Small intestine (tissue), 7 donors: Measurements from ENCODE around the gene RGS6. TPM values are rescaled to one million over a fixed set of nuclear protein-coding genes. Genes with fewer than 3 reads are reported as not detected.

Source experiments
- DNase-seq, 2 donors: peaks; one replicate each; pipeline versions ENCODE4 v3.0.0 to v3.0.0-alpha.2; 2013
- FAIRE-seq: peaks from 2 replicates; lab custom pipeline; 2012; peaks lifted over from hg19 to GRCh38; lab: Jason Lieb, UNC
- H3K27ac ChIP-seq, 3 donors: one replicate each; pipeline ENCODE4 v1.5.1; 2013; ENCODE audit warnings: low read length in 2 of 3, mild to moderate bottlenecking in 2 of 3, control low read depth in 1 of 3, inconsistent platforms in 1 of 3, low read depth in 1 of 3, moderate library complexity in 1 of 3
- H3K27me3 ChIP-seq, 3 donors: one replicate each; pipeline ENCODE4 v1.6.1; 2013; ENCODE audit warnings: low read length in 3 of 3, inconsistent platforms in 1 of 3; ENCODE audit not compliant: control insufficient read depth in 3 of 3, insufficient read depth in 3 of 3
- H3K36me3 ChIP-seq, 3 donors: one replicate each; pipeline ENCODE4 v1.6.1; 2013; ENCODE audit warnings: low read length in 3 of 3, inconsistent platforms in 1 of 3, low read depth in 1 of 3, mild to moderate bottlenecking in 1 of 3, moderate library complexity in 1 of 3; ENCODE audit not compliant: control insufficient read depth in 3 of 3, insufficient read depth in 2 of 3
- H3K4me1 ChIP-seq, 3 donors: one replicate each; pipeline ENCODE4 v1.6.1; 2013; ENCODE audit warnings: low read length in 2 of 3, inconsistent platforms in 1 of 3, low read depth in 1 of 3, mild to moderate bottlenecking in 1 of 3, moderate library complexity in 1 of 3; ENCODE audit not compliant: control insufficient read depth in 3 of 3, insufficient read depth in 2 of 3
- H3K4me3 ChIP-seq, 3 donors: one replicate each; pipeline ENCODE4 v1.5.1; 2013; ENCODE audit warnings: low read length in 3 of 3, control low read depth in 1 of 3, inconsistent platforms in 1 of 3, low read depth in 1 of 3, mild to moderate bottlenecking in 1 of 3, moderate library complexity in 1 of 3
- H3K9me3 ChIP-seq, 2 donors: one replicate each; pipeline ENCODE4 v1.6.1; 2013; ENCODE audit warnings: low read depth in 1 of 2, low read length in 1 of 2; ENCODE audit not compliant: control insufficient read depth in 2 of 2, insufficient read depth in 1 of 2
- WGBS, 3 donors: extraction: QIAGEN DNeasy Blood & Tissue Kit; methylation state at CpG; one replicate each; pipeline ENCODE4 v1.1.7; 2013; 5-methylcytosine and 5-hydroxymethylcytosine counted together
- polyA plus RNA-seq, 4 donors: library from polyadenylated mRNA; stranded (reverse) in 3 of 4; unstranded in 1 of 4; fragments of 200-250 nt in 3 of 4; fragments of 120-200 nt in 1 of 4; gene quantifications; one replicate each; pipeline versions ENCODE4 v1.2.1 to v1.2.3, GENCODE V29; 2013
- donor health status: healthy with polysubstance abuse.
- donor health status: control.
- donor health status: control.
- donor health status: Bipolar disorder and iron deficiency.
- donor health status: healthy.

Gene RGS6
- polyA plus RNA-seq, 4 donors = 0.54 to 2.1 (median 0.58) TPM; not detected in 1

GRCh38 chr14:72595152-72595862, 663.1 kb downstream of the RGS6 start:
- no peaks in the 10 kb centered on the region for H3K9me3 ChIP-seq
- H3K4me3 ChIP-seq = no peak overlapping the region
- WGBS, 3 donors = 78 to 88% (median 82%) methylated on average over 8 of the region's 8 CpGs
- no peak overlapping the region for H3K27ac ChIP-seq
- DNase-seq = no peak
- peaks cover 0 to 3% (median 0%) of the 10 kb centered on the region in 3 donors for H3K27me3 ChIP-seq
- H3K36me3 ChIP-seq = no peaks in the 10 kb centered on the region
- no peaks in the 10 kb centered on the region for H3K4me1 ChIP-seq
- FAIRE-seq = no peak

DNA sequence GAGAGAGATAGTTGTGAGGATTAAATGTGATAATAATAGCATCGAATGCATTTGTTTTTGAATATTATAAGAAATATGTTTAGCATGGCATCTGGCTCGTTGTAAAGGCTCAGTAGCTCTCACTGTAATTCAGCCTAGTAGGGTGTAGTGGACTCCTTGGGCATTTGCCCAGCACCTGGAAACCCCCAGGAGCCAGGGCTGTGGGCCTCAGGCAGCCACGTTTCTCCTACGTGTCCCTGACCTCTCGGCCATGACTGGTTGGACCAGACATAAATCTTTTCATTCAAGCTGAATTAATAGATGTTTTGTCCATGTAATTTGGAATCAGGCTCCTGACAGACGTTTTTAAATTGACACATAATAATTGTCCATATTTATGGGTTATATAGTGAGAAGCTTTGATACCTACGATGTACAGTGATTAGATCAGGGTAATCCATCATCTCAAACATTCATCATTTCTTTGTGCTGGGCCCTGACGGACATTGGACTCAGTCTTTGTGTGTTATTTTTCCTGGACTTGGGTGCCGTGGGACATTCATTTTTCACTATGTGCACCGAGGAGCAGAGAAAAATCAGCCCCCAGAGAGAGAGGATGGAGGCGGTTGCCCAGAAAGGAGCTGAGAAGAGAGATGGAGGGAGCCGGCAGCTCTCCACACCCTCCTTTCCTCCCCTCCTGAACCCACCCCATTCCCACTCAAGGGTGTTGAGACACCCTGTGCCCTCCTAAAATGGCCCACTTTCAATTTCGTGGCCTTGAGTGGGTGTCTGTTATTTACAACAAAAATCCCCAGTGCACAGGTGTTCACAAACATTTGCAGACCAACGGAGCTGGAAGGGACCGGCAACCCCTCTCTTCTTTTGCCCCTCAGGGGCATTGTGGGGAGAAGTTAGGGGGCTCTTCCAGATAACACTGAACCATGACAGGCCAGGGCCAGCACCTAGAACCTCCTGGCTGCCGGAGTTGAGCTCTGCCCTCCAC, 665.3 kb downstream of the RGS6 start:
- 54 to 73% (median 65%) methylated on average over 16 of the region's 16 CpGs for WGBS, 3 donors
- H3K4me3 ChIP-seq = no peak overlapping the region
- no peak overlapping the region for H3K27ac ChIP-seq
- no peaks in the 10 kb centered on the region for H3K36me3 ChIP-seq
- H3K4me1 ChIP-seq = no peaks in the 10 kb centered on the region
- peaks cover 0 to 6% (median 4%) of the 10 kb centered on the region in 3 donors for H3K27me3 ChIP-seq
- no peak for DNase-seq
- FAIRE-seq = no peak
- no peaks in the 10 kb centered on the region for H3K9me3 ChIP-seq

GRCh38 chr14:72598306-72598705, 666.1 kb downstream of the RGS6 start:
- no peak for FAIRE-seq
- peaks cover 0 to 8% (median 4%) of the 10 kb centered on the region in 3 donors for H3K27me3 ChIP-seq
- no peaks in the 10 kb centered on the region for H3K36me3 ChIP-seq
- no peaks in the 10 kb centered on the region for H3K4me1 ChIP-seq
- DNase-seq = no peak
- H3K9me3 ChIP-seq = no peaks in the 10 kb centered on the region
- no peak overlapping the region for H3K4me3 ChIP-seq
- no peak overlapping the region for H3K27ac ChIP-seq
- WGBS, 3 donors = 84 to 90% (median 89%) methylated on average over 5 of the region's 5 CpGs

DNA sequence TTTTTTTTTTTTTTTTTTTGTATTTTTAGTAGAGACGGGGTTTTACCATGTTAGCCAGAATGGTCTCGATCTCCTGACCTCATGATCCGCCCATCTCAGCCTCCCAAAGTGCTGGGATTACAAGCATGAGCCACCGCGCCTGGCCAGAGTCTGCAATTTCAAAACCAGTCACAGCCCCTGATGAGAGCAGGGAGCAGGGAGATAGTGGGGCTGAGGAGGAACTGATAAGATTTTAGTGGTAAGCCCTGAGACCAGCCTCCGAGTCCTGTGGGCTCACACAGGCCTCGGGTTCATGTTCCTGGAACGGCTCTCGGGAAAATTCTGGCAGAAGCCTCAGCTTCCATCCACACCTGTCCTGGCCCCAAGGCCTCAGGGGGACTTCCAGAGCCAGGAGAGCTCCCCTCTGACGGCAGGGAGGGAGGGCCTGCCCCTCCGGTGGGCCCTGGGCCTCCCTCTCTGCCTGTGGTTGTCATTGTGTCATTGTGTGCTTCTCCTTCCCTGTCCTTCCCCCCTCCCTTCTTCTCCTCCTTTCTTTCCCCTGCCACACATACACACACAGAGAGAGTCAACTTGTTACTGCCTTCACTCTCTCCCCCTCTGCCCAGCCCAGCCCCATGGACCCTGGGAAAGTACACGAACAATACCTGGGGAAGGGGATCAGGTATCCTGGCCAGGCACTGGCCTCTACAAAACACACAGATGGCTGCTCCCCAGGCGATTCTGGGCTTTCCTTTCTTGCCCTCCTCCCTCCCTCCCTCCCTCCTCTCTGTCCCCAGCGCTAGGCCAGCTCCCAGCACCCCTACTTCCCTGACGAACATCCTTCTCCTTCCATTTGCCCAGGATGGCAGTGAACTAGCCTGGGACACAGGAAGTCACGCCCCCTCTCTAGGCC, 667.6 kb downstream of the RGS6 start:
- DNase-seq = no peak
- Histone ChIP-seq H3K4me3 (no peak overlapping the region), H3K27ac (no peak overlapping the region), H3K4me1 (no peaks in the 10 kb centered on the region), H3K36me3 (no peaks in the 10 kb centered on the region), H3K27me3 (peaks cover 0 to 9% (median 4%) of the 10 kb centered on the region in 3 donors), H3K9me3 (no peaks in the 10 kb centered on the region)
- 56 to 76% (median 61%) methylated on average over 15 to 16 of the region's 16 CpGs for WGBS, 3 donors
- FAIRE-seq = no peak

GRCh38 chr14:72600551-72601330, 668.5 kb downstream of the RGS6 start:
- Histone ChIP-seq H3K4me3 (no peak overlapping the region), H3K4me1 (no peaks in the 10 kb centered on the region), H3K36me3 (no peaks in the 10 kb centered on the region), H3K27me3 (peaks cover 0 to 9% (median 4%) of the 10 kb centered on the region in 3 donors), H3K9me3 (no peaks in the 10 kb centered on the region), H3K27ac (no peak overlapping the region)
- 63 to 74% (median 69%) methylated on average over 6 to 9 of the region's 9 CpGs for WGBS, 3 donors
- DNase-seq (no peak), FAIRE-seq (no peak)

DNA sequence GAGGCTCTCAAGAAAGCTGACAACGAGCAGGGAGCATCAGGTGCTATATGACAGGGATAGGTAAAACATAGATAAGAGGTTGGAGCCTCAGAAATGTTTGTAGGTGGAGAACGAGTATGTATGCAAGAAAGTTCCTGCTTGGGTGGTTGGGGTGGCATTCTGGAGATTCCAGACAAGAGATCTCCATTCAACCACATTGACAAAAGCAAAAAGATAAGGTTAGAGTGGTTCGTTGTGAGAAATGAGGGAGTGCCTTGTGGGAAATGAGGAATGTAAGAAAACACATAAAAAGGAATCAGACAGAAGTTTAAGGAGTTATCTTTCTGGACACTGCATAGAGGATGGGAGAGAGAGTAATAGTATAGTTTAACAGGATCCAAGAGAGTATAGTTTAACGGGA, 671.4 kb downstream of the RGS6 start:
- H3K27ac ChIP-seq = no peak overlapping the region
- no peaks in the 10 kb centered on the region for H3K4me1 ChIP-seq
- no peak for DNase-seq
- H3K9me3 ChIP-seq = no peaks in the 10 kb centered on the region
- H3K27me3 ChIP-seq = peaks cover 0 to 6% (median 4%) of the 10 kb centered on the region in 3 donors
- H3K36me3 ChIP-seq = no peaks in the 10 kb centered on the region
- FAIRE-seq = no peak
- H3K4me3 ChIP-seq = no peak overlapping the region
- WGBS, 3 donors = 49 to 73% (median 55%) methylated on average over 4 of the region's 4 CpGs

DNA sequence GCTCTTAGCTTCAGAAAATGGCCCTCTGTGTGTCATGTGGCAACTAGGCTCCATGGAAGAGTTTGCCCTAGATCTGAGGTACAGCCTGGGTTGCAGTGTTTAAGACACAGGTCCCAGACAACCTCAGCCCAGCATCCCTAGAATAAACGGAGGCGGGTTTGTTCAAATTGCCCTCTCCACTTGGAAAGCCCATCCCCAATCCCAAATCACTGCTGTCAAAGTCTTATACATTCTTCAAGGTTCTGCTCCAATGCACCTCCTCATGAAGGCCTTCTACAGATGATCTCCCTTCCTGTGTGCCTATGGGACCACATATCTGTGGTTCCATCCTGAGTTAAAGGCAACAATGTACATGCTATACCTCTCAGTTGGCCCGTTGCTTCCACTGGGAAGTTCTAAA, 671.9 kb downstream of the RGS6 start:
- Histone ChIP-seq H3K27ac (no peak overlapping the region), H3K27me3 (peaks cover 0 to 6% (median 4%) of the 10 kb centered on the region in 3 donors), H3K36me3 (no peaks in the 10 kb centered on the region), H3K4me1 (no peaks in the 10 kb centered on the region), H3K4me3 (no peak overlapping the region), H3K9me3 (no peaks in the 10 kb centered on the region)
- FAIRE-seq = no peak
- DNase-seq = no peak
- WGBS, 3 donors = 85 to 89% (median 89%) methylated on average over 3 of the region's 3 CpGs
